ENCODE measurements around the gene PAGR1. TPM values are rescaled to one million over a fixed set of nuclear protein-coding genes. Genes with fewer than 3 reads are reported as not detected.
A peak's percentile ranks its signal among the peaks of the same experiment; 100 is the strongest.

The PAGR1 gene
- total RNA-seq, 1 experiment from 2014 or later = 19.8 TPM

DNA sequence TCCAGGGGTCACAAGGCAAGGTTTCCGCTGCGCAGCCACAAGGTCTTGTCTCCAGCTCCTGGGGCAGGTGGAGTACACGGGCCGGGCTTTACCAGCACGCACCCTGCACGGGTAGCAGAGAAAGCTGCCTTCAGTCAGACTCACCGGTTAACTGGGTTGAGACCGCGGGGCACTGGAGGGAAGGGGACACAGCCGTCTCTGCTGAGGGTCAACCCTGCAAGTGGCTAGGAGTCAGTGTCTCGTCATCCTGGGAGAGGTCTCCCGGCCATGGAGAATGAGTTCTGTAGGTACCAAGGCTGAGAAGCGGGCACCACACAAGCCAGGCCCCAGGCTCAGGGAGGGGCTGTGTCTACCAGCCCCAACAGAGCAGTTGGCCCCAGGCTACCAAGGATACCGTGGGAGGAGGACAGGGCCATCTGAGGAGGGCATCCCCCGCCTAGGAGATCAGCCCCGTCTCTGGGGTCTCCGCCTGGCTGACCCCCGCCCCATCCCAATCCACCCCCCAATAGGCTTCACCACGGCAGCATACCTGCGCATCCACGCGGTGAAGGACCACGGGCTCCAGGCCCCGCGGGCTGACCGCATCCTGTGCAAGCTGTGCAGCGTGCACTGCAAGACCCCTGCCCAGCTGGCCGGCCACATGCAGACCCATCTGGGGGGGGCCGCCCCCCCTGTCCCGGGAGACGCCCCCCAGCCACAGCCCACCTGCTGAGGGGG is 6.8 kb upstream of the PAGR1 start:
- in situ Hi-C loops (cut with HindIII; ENCODE audit: low pct_unique_long_range_greater_than_20kb, low sequenced_read_pairs) = no loop called here
- DNase-seq (ENCODE audit: low read depth, low spot score) = no peak

DNA sequence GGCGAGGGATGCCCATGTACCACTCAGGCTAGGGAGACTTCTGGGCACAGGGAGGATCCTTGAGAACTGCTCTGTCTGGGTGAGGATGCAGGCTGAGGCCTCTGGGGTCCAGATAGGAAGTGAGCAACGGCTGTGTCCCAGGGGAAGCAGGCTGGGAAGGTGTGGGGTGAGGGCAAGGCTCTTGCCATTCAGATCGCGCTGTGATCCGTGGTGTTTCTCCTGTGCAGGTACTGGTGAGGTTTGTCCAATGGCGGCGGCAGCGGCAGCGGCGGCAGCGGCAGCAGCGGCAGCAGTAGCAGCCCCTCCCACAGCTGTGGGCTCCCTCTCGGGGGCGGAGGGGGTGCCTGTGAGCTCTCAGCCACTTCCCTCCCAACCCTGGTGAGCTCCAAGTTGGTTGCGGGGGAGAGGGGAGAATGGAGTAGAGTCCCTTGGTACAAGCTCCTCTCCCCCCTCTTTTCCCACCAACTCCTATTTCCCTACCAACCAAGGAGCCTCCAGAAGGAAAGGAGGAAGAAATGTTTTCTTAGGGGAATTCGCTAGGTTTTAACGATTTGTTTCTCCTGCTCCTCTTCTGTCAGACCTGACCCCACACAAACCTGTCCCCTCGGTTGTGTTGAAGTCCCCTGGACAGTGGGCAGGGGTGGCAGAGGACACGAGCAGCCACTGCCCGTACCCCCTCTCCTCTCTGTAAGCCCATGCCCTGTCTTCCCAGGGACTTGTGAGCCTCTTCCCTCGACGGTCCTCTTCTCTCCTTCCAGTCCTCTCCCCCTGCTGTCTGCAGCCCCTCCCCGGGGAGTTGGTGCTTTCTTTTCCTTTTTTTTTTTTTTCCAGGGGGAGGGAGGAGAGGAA is 5.9 kb upstream of the PAGR1 start:
- in situ Hi-C loops (cut with HindIII; ENCODE audit: low pct_unique_long_range_greater_than_20kb, low sequenced_read_pairs) = no loop called here
- peak; percentile 14 for DNase-seq (ENCODE audit: low read depth, low spot score)

DNA sequence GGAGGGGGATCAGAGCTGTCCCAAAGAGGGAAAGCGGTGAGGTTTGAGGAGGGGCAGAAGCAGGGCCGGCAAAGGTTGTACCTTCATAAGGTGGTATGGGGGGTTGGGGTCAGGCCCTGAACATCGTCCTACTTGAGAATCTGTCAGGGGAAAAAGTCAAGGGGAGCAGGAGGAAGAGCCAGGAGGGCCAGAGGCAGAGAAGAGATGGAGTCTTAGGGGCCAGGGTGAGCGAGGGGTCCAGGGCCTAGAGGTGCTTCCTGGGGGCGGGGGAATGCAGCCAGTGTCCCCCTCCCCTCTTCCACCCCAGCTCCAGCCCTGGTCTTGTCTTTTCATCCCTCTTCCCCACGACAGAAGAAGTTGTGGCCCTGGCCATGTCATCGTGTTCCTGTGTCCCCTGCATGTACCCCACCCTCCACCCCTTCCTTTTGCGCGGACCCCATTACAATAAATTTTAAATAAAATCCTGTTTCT is 5.2 kb upstream of the PAGR1 start:
- DNase-seq (ENCODE audit: low read depth, low spot score) = no peak
- in situ Hi-C loops (cut with HindIII; ENCODE audit: low pct_unique_long_range_greater_than_20kb, low sequenced_read_pairs) = no loop called here

DNA sequence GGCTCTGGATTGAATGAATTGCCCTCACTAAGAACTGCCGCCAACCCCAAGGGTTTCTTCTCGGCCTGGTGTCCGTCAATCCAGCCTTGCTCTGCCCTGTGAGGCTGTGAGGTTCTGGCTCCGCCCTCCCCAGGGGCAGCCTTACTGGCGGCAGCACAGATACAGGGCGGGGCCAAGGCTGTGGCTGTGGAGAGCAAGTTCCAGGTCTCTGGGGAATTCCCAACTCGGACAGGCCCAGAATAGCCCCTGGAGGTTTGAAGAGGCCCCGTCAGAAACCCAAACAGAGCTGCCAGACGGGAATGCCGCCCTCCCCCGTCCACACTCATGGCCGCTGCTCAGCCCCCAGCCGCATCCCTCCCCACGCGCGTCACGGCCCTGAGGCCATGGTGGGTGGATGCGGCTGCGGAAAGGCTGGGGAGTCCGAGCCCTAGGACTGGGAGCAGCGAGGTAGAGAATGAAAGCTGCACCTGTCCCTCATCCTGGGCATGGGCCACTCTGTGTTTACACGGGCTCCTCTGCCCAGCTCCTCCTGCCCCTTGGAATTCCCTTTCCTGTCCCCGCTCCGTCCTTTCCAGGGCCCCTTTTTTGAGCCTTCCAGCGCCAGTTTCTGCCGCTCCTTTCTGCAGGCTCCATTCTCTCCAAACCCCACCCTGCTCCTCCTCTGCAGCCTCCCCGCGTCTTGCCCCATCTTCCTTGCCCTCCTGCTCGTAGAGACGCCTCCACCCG is 4.6 kb upstream of the PAGR1 start:
- in situ Hi-C loops (cut with HindIII; ENCODE audit: low pct_unique_long_range_greater_than_20kb, low sequenced_read_pairs) = no loop called here

DNA sequence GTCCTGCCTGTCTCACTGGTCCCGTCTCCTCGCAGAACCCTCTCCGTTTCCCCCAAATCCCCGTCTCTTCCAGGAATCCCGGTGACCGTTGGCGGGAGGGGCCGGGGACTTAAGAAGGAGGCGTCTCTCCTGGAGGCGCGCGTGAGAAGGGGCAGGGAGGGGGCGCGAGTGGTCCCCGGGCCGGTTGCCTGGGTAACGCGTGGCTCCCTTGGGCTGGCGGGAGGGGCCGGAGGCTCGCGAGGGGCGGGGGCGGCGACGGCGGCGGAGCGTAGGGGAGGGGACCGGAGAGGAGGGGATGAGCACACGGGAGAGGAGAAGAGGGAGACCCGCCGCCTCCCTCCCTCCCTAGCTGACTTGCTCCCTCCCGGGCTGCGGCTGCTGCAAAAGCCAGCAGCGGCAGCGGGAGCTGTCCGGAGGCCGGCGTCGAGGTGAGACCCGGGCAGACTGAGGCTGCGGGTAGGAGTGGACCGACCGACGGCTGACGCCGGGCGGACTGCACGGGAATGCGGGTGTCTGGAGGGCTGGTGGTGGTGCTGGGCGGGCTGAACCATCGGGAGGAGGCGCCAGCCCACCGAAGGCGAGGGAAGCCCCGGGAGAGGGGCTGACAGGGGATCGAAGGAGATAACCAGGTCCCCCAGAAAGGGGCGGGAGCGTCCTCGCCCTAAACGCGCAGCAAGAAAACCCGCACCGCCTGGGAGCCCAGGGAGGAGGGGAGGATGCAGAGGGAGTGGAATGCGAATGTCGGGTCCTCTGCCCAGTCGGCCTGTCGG is 3.9 kb upstream of the PAGR1 start, which contains the start of gene PRRT2:
Gene PRRT2, plus strand, starts transcription at position 298 of the 770 bp plus-strand sequence. CDS start 862 bp downstream, outside the sequence.
- in situ Hi-C loops (cut with HindIII; ENCODE audit: low pct_unique_long_range_greater_than_20kb, low sequenced_read_pairs) = no loop called here
- DNase-seq (ENCODE audit: low read depth, low spot score) = no peak

More for the DNA sequence above, 4.6 kb upstream of the PAGR1 start:
- peak; percentile 94 for DNase-seq (ENCODE audit: low read depth, low spot score)

DNA sequence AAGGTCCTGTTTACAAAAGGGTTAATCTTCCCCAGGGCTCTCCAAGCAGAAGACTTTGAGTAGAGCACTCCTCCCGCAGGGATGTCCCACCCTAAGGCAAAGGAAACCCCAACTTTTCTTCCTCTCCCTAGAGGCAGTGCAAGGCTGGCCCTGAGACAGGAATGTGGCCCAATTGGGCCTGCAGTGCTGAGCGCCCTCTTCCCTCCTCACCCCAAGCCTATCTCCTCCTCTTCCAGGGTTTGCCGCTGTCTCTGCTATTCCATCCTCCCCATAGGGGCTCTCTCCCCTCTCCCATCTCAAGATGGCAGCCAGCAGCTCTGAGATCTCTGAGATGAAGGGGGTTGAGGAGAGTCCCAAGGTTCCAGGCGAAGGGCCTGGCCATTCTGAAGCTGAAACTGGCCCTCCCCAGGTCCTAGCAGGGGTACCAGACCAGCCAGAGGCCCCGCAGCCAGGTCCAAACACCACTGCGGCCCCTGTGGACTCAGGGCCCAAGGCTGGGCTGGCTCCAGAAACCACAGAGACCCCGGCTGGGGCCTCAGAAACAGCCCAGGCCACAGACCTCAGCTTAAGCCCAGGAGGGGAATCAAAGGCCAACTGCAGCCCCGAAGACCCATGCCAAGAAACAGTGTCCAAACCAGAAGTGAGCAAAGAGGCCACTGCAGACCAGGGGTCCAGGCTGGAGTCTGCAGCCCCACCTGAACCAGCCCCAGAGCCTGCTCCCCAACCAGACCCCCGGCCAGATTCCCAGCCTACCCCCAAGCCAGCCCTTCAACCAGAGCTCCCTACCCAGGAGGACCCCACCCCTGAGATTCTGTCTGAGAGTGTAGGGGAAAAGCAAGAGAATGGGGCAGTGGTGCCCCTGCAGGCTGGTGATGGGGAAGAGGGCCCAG is 3.0 kb upstream of the PAGR1 start:
- in situ Hi-C loops (cut with HindIII; ENCODE audit: low pct_unique_long_range_greater_than_20kb, low sequenced_read_pairs) = no loop called here
- DNase-seq (ENCODE audit: low read depth, low spot score) = no peak

DNA sequence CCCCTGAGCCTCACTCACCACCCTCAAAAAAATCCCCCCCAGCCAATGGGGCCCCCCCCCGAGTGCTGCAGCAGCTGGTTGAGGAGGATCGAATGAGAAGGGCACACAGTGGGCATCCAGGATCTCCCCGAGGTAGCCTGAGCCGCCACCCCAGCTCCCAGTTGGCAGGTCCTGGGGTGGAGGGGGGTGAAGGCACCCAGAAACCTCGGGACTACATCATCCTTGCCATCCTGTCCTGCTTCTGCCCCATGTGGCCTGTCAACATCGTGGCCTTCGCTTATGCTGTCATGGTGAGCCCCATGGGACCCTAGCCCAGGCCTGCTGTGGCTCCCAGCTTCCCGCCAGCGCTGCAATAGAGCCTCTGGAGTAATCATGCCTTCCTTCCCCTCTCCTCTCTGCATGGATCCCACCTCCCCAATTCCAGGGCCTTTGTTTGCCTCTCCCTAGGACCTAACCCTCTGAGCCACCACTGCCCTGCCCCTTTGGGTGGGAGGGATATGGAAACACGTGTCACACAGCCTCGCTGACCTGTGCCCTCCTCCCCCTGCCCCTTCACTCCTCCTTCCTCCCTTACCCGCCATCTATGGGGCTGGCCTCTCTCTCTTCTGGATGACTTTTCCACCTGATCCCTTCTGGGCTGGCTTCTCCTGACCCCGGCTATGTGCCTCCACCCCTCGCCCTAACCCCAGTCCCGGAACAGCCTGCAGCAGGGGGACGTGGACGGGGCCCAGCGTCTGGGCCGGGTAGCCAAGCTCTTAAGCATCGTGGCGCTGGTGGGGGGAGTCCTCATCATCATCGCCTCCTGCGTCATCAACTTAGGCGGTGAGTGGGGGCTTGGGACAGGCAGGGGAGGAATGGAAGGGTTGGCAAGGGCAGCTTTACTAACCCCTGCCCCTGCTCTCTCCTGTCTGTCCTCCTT is 2.0 kb upstream of the PAGR1 start:
- DNase-seq (ENCODE audit: low read depth, low spot score) = no peak
- in situ Hi-C loops (cut with HindIII; ENCODE audit: low pct_unique_long_range_greater_than_20kb, low sequenced_read_pairs) = no loop called here

DNA sequence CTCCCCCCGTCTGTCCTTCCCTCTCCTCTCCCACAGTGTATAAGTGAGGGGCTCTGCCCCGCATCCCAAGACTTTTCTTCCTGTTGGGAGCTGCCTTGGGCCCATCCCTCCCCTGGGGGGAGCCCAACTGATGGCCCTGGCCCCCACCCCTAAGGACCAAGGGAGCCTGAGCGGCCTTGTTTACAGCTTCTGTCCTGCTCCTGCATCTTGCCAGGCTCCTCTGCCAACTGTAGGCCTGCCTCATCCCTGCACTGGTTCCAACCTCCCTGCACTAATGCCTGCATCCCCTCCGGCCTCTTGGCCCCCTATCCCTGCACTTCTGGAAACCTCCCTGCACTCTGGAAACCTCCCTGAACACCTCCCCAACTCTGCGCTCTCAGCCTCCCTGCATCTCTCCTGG is 1.4 kb upstream of the PAGR1 start:
- DNase-seq (ENCODE audit: low read depth, low spot score) = no peak
- in situ Hi-C loops (cut with HindIII; ENCODE audit: low pct_unique_long_range_greater_than_20kb, low sequenced_read_pairs) = no loop called here

DNA sequence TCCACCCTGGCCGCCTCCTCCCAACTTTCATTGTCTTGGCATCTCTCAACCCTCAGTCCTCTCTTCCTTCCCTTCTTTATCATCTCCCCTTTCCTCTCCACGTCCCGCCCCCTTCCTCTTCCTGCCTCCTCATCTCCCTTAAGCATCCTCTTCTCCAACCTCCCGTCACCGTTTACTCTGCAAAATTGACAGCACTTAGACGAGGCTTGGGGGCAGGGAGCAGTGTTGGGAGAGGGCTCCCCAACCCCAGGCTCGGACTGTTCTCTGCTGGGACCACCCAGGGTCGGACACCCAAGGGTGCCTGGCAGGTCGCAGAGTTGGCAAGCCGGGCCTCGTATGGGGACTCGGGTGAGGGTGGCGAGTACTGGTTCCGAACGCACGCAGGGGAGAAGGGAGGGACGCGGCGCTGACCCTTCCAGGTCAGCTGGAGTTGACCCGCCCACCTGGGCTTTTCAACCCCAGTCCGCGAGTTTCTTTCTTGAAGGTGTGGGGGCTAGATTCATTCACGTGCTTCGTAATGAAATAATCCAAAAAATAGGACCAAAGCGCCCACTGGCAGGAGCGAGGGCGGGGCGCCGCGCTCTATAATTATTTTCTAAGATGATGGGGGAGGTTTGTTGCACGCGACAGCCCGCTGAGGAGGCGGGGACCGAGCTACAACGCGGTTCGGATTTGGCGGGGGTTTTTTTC is 775 bp upstream of the PAGR1 start:
- DNase-seq (ENCODE audit: low read depth, low spot score) = no peak
- in situ Hi-C loops (cut with HindIII; ENCODE audit: low pct_unique_long_range_greater_than_20kb, low sequenced_read_pairs) = no loop called here

DNA sequence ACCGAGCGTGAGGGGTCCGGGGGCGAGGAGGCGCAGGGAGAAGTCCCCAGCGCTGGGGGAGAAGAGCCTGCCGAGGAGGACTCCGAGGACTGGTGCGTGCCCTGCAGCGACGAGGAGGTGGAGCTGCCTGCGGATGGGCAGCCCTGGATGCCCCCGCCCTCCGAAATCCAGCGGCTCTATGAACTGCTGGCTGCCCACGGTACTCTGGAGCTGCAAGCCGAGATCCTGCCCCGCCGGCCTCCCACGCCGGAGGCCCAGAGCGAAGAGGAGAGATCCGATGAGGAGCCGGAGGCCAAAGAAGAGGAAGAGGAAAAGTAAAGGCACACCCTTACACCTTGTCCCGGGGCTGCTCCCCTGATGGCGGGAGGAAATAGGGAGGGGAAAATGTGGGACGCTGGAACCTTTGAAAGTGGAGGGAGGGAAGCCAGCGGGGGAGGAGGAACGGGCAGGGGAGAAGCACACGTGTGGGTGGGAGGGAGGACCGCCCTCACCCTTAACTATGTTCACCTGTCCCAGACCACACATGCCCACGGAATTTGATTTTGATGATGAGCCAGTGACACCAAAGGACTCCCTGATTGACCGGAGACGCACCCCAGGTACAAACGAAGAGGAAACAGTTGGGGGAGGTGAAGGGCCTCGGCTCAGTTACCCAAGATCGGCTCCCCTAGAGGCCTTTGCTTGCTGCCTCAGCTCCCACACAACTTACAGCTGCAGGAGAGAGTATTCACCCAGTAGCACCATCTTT is 916 bp downstream of the PAGR1 start:
- peak; percentile 59 for DNase-seq (ENCODE audit: low read depth, low spot score)
- in situ Hi-C loops (cut with HindIII; ENCODE audit: low pct_unique_long_range_greater_than_20kb, low sequenced_read_pairs) = no loop called here

DNA sequence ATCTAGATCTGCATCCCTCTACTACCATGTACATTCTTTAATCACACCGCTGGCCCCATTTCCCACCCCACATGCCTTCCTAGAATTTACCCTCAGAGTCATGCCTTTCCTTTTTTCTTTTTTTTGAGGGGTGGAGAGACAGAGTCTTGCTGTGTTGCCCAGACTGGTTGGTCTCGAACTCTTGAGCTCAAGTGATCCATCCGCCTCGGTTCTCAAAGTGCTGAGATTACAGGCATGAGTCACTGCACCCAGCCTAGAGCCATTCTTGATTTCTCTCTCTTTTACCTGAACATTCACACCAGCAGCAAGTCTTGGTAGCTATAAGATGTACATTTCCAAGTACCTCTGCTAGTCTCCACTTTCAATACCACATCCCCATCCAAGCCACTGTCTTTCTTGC is 2.1 kb downstream of the PAGR1 start:
- in situ Hi-C loops (cut with HindIII; ENCODE audit: low pct_unique_long_range_greater_than_20kb, low sequenced_read_pairs) = no loop called here
- no peak for DNase-seq (ENCODE audit: low read depth, low spot score)

DNA sequence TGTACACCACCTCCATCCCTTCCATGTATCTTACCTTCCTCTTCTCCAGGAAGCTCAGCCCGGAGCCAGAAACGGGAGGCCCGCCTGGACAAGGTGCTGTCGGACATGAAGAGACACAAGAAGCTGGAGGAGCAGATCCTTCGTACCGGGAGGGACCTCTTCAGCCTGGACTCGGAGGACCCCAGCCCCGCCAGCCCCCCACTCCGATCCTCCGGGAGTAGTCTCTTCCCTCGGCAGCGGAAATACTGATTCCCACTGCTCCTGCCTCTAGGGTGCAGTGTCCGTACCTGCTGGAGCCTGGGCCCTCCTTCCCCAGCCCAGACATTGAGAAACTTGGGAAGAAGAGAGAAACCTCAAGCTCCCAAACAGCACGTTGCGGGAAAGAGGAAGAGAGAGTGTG is 3.6 kb downstream of the PAGR1 start:
- DNase-seq (ENCODE audit: low read depth, low spot score) = no peak
- in situ Hi-C loops (cut with HindIII; ENCODE audit: low pct_unique_long_range_greater_than_20kb, low sequenced_read_pairs) = no loop called here

DNA sequence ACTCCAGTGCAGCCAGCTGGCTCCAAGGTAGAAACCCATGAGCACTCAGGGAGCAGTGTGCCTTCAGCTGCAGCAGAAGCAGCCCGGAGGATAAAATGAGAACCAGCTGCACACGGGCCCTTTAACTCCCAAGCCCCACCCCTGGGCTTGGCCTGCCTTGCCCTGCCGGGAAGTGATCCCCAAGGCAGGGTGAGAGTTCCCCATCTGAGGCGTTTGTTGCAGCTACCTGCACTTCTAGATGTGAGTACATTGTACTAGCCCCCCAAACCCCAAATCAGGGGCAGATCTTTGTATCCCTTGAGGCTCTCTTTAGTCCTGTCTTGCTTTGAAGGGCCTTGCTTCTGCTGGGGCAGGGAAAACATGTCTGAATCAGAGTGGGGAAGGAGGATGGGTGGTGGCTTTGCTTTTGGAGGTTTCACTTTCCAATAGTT is 4.3 kb downstream of the PAGR1 start, which contains the start of gene MVP:
Gene MVP, plus strand, starts transcription at position 192 of the 431 bp plus-strand sequence. CDS start 10,088 bp downstream, outside the sequence.
- in situ Hi-C loops (cut with HindIII; ENCODE audit: low pct_unique_long_range_greater_than_20kb, low sequenced_read_pairs) = no loop called here
- DNase-seq (ENCODE audit: low read depth, low spot score) = peak; percentile 49

All from SK-MEL-5 (cell line).